ENCODE data around the gene USP54.

GRCh38 chr10:73577788-73578187 lies 13.4 kb downstream of the USP54 start:
- TF ChIP-seq CTCF (IDR thresholded peaks at IDR 0.05), result no peak
- no peak for TF ChIP-seq POLR2A (IDR thresholded peaks at IDR 0.05)

All from uterus (tissue), 2 donors.